GM15510 (cell line): ENCODE measurements around the gene HSD17B2.

Source experiments
- POLR2A ChIP-seq: IDR thresholded peaks from 3 replicates; pipeline ENCODE4 v1.6.1; 2011; ENCODE audit warnings: borderline replicate concordance; ENCODE audit not compliant: insufficient read length; ENCODE audit errors: extremely low read depth

The HSD17B2 gene

DNA sequence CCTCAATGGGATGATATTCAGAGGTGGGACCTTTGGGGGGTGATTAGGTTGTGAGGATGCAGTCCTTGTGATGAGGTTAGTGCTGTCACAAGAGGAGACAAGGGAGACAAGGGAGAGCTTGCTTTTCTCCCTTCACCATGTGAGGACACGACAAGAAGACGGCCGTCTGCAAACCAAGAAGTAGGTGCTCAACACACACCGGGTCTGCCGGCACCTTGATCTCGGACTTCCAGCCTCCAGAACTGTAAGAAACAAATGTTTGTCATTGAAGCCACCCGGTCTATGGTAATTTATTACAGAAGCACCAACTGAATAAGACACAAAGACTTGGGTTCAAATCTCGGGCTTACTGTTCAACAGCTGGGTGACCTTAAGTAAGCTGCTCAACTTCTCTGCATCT lies 70.1 kb downstream of the HSD17B2 start:
- no peak for TF ChIP-seq POLR2A

DNA sequence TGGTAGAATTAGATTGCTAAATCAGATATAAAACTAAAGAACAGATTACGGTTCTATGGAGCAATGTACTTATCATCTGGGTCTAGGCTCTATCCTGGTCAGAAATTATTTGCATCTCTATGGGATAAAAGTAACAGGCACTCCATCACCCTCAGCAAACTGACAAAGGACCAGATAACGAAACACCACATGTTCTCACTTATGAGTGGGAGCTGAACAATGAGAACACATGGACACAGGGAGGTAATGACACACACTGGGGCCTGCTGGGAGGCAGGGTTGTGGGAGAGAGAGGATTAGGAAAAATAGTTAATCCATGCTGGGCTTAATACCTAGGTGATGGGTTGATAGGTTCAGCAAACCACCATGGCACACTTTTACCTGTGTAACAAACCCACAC lies 73.0 kb downstream of the HSD17B2 start:
- TF ChIP-seq POLR2A: no peak

DNA sequence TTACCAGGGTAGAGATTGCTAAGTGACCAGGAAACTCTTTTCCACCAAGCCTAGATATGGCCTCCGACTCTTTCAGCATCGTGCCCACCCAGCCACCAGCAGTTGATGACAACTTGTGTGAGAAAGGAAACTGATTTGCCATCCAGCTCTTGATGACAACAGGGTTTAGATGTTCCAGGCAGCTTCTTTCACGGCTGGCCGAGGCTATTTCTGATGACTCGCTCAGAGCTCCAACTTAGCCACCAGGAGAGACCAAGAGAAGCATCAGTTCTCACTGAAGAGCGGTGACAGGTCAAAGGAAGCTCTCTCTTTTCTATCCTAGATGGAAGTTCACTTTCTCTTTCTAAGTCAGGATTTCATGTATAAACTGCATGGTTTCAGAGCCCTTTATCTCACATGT lies 73.7 kb downstream of the HSD17B2 start:
- TF ChIP-seq POLR2A: no peak

DNA sequence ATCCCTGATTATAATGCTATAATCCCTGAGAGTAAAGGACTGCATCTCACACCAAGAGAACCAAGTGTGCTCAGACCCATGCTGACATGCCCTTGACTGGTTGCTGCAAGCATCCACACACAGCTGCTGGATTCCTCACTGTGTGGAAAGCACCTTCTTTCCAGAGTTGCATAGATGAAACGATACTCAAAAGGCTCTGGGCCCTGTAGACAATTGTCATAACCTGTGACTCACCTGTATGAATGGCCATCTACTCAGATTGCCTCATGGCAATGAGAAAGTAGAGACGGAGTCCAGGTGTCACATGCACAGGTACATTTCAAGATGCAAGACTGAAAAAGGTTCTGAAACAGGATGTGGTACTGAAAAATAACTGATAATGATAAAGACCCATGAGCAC lies 76.9 kb downstream of the HSD17B2 start:
- no peak for TF ChIP-seq POLR2A

DNA sequence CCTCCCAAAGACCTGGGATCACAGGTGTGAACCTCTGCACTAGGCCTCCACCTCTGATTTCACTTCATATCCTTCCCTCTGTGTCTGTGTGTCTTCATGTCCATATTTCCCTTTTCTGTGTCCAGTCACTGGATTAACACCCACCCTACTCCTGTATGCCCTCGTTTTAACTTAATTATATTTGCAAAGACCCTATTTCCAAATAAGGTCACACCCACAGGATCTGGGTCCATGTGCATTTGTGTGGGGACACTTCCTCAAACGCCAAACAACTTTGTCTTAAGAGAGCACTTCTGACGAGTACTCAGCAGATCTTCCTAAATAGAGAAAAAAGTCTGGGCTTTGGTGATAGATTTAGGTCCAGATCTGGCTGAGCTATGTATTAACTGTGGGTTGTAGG lies 78.7 kb downstream of the HSD17B2 start:
- no peak for TF ChIP-seq POLR2A

DNA sequence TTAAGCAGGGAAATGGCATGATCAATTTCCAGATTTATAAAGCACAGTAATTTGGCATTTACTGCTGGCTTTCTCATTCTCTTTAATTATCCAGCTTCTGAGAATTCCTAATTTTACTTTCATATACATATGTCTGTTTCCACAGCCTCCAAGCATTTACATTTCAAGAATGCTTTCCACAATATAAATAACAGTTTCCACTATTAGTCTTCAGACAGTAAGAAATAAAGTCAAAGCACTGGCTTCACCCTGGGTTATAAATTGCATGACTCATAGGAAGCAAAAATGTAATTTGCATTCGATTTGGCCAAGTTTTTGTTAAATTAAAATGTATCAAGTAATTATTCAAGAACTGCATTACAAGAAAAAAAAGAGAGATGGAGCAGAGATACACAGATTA lies 81.5 kb downstream of the HSD17B2 start:
- no peak for TF ChIP-seq POLR2A

DNA sequence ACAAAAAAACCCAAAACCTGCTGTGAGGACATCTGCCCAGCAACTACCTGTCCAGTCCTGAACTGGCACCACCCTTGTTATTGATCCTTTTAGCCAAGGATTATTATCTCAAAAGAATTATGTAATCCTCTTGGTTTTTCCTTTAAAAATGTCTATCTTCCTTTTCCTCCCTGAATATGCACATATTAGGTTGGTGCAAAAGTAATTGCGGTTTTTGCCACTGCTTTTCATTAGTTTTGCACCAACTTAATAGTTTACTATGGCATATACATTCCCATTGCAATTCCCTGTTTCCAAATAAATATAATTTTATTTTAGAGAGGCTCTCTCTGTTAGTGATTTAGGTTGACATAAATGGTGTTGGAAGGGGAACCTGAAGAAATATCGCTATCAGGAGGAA lies 83.7 kb downstream of the HSD17B2 start:
- no peak for TF ChIP-seq POLR2A

DNA sequence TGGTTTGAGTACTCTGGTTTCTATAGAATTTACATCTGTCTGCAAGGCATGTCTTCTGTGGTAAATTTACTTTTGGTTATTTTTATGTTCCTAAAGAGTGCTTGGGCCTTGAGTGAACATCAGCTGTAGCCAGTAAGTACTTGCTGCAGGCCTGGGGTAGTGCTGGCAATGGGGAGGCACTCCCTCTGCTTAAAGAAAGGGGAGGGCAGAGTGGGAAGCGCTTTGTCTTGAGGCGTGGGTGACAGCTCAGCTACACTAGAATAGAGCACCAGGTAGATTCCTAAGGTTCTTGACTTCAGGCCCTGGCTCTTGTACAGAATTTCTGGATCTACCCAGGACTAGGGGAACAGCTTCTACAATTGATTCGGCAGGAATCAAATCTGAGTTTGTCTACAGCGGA lies 84.4 kb downstream of the HSD17B2 start:
- TF ChIP-seq POLR2A: no peak

DNA sequence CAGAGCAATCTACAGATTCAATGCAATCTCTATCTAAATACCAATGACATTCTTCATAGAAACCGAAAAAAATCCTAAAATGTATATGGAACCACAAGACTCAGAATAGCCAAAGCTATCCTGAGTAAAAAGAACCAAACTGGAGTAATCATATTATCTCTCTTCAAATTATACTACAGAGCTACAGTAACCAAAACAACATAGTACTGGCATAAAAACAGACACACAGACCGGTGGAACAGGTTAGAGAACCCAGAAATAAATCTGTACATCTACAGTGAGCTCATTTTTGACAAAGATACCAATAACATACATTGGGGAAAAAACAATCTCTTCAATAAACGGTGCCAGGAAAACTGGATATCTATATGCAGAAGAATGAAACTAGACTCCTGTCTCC lies 89.6 kb downstream of the HSD17B2 start:
- TF ChIP-seq POLR2A: no peak

DNA sequence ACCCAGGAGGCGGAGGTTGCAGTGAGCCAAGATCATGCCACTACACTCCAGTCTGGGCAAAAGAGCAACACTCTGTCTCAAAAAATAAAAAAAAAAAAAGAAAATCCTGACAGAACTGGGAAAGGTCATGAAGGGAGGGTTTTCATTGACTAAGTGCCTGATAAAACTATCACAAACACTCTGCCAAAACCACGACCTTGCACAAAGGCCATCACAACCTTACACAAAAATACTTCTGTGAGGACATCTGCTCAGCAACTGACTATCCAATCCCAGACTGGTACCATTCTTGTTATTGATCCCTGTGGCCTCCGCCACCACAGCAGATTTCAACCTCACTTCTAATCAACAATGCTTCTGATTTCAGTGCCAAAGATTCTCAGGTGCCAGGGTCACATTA lies 94.8 kb downstream of the HSD17B2 start:
- no peak for TF ChIP-seq POLR2A

DNA sequence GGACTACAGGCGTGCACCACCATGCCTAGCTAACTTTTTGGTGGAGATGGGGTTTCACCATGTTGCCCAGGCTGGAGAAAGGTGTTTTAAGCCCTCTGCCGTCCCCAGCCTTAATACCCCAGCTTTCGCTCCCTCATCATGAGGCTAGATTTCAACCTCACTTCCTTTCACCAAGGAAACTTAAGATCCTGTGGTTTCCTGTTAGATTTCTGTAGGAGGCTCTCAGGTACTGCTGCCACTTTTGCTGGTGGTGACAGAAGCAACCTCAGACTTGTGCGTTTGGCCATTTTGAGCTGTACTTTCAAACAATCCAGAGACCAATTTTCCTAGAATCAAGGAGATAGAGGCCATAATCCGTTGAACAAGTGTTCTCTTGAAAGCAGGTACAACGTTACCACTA lies 98.7 kb downstream of the HSD17B2 start:
- TF ChIP-seq POLR2A: no peak

DNA sequence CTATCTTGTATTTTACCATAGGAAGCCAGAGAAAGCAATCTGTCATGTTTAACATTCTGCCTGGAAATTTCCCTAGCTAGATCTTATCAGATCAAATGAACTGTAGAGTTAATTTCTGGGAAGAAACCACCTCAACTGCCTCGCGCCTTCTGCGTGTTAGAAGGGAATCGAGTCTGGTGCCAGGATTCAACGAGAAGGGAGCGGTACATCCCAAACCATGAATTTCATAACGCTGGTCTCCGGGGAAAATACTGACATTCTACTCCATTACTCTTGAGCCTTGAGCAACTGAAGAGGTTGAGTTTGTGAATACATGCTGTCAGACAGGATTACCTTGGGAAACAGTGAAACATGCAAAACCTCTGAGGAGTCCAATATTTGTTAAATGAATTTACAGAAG lies 99.8 kb downstream of the HSD17B2 start:
- no peak for TF ChIP-seq POLR2A

DNA sequence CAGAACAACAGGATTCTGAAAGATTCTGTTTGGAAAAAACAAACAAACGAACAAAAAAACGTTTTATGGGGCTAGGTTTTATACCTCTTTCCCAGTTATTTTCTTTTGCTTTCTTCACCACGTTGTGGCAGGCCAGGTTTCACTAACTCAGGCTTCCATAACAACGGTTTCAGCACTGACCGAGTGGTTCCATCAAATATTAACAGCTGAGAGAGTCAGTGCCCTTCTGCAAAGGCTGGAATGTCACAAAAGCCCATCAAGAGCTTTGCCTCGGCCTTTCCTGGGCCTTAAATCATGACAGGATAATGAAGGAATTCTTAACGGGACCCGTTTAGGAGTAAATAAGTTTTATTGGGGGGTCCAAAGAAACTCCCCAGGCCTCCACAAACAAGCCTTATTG lies 100.8 kb downstream of the HSD17B2 start:
- TF ChIP-seq POLR2A: no peak

DNA sequence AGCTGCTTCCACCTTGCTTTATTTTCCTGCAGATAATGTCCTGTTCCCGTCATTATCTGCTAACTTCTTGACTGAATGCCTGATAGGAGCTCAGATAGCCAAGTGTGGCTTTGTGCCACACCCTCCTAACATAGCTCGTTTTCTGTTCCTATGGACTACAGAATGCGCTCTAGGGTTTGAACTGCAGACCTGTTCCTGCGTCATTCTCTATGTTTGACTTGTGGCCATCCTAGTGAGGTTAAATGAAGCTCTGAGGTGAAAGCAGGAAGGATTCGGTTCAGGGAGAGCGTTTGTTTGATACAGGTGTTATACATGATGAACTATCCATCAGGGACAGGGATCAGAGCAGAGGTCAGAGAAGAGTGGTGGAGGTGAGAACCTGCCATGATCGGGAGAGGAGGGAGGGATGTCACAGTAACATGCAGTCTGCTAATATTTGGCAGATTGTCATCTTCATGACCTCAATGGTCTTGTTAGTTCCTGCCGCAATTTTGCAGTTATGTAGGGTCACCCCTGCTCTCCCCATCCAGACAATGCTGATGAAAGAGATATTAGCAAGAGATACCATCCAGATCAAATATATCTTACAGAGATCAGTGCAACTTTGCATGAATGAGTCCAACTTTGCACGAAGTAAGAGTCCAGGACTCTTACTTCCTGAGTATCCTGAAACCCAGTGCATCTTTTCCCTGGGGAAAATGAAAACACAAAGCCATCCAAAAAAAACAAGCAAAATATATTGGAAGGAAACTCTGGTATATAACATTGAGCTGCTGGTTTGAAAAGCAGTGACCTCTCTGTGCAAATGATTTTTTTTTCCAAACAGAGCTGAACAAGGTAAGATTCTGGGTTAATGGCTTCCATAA lies 102.1 kb downstream of the HSD17B2 start:
- no peak for TF ChIP-seq POLR2A

DNA sequence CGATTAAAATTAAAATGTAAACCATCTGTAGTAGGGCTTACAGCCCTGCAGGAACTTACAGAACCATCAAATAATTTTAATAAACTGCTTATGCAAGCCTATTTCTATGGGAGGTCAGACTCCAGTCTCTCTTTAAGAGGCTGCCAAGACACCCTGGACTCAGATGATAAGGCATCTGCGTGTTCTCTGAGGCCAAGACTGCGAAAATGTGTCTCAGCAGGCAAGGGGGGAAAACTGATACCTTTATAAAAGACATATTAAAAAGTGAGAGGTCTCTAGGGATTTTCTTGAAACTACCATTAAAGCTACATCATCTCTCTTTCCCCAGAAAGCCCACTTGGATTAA lies 102.7 kb downstream of the HSD17B2 start:
- TF ChIP-seq POLR2A: no peak

DNA sequence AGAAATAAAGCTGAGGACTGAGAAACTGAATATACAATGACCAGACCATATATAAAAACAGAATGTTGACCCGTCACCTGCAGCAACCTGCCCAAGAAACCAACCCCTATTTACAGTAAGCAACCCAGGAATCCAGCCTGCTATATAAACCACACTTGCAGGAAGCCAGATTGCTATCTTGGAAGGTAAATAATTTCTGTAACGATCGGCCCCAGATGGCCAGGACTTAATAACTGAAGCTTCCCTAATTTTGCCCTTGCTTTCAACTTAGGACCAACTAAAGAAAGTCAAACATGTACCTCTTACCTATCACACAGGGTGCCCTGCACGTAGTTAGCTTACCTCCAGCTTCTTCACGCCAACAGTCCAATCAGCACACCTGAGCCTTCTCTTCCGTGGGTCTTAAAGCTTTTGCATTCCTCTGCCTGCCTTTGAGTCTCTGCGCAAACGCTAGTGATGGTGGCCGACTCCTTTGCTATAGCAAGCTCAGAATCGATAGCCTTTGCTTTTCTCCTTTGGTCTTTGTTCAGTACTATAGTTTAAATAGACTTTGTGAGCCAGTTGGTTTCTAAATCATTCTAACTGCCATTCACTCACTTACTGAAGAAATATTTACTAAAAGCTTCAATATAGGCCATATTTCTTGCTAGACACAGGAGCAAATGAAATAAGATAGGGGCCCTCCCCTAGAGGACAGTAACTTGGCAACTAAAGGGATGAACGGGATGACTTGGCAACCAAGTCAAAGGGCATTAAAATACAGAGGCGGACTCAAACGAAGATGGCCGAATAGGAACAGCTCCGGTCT lies 103.6 kb downstream of the HSD17B2 start:
- no peak for TF ChIP-seq POLR2A
